Amniotic epithelial cell (primary cell): Measurements from ENCODE around the gene MTCL3.
"Not testable (repeated sequence)": the region's sequence is repeated elsewhere in the genome, so short reads cannot be mapped to it uniquely, and the experiment has no call there.

ENCODE experiments used
- DNase-seq: peaks from one replicate; pipeline ENCODE4 v3.0.0-alpha.2; 2010; ENCODE audit warnings: low read depth

The MTCL3 gene

DNA sequence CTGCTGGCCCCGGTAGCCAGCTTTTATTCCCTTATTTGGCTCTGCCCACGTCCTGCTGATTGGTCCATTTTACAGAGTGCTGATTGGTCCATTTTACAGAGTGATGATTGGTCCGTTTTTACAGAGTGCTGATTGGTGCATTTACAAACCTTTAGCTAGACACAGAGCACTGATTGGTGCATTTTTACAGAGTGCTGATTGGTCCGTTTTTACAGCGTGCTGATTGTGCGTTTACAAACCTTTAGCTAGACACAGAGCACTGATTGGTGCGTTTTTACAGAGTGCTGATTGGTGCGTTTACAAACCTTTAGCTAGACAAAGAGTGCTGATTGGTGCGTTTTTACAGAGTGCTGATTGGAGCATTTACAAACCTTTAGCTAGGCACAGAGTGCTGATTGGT is 90.6 kb downstream of the MTCL3 start:
- DNase-seq, result not testable (repeated sequence)

GRCh38 chr6:127423921-127424320 is 95.2 kb downstream of the MTCL3 start:
- no peak for DNase-seq
